ENCODE measurements around the gene CRYBB2. TPM values are rescaled to one million over a fixed set of nuclear protein-coding genes. Genes with fewer than 3 reads are reported as not detected.
"Not testable (repeated sequence)": the region's sequence is repeated elsewhere in the genome, so short reads cannot be mapped to it uniquely, and the experiment has no call there.

Gene CRYBB2
- total RNA-seq, 4 donors from 2014 or later, result not detected

DNA sequence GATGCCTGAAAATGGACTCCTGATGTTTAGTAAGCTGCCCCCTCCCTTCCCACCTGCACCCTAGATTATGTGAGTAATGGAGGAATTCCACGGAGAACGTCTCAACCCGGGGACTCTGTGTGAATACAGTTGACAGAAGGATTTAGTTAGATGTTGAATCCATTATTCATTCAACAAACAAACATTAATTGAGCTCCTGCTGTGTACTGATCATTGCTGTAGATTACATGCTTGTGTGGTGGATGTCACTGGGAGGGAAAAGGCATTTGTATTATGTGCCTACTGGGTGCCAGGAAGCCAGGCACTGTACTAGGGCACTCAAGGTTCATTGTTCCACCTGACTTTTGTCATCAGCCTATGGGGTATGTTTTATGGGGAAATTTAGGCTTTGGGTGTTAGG, 42.6 kb upstream of the CRYBB2 start:
- DNase-seq (ENCODE audit: low spot score), result no peak
- no peak for ATAC-seq (ENCODE audit: low FRiP score)
- TF ChIP-seq, protein P1, sequence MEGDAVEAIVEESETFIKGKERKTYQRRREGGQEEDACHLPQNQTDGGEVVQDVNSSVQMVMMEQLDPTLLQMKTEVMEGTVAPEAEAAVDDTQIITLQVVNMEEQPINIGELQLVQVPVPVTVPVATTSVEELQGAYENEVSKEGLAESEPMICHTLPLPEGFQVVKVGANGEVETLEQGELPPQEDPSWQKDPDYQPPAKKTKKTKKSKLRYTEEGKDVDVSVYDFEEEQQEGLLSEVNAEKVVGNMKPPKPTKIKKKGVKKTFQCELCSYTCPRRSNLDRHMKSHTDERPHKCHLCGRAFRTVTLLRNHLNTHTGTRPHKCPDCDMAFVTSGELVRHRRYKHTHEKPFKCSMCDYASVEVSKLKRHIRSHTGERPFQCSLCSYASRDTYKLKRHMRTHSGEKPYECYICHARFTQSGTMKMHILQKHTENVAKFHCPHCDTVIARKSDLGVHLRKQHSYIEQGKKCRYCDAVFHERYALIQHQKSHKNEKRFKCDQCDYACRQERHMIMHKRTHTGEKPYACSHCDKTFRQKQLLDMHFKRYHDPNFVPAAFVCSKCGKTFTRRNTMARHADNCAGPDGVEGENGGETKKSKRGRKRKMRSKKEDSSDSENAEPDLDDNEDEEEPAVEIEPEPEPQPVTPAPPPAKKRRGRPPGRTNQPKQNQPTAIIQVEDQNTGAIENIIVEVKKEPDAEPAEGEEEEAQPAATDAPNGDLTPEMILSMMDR (IDR thresholded peaks at IDR 0.05), result no peak

DNA sequence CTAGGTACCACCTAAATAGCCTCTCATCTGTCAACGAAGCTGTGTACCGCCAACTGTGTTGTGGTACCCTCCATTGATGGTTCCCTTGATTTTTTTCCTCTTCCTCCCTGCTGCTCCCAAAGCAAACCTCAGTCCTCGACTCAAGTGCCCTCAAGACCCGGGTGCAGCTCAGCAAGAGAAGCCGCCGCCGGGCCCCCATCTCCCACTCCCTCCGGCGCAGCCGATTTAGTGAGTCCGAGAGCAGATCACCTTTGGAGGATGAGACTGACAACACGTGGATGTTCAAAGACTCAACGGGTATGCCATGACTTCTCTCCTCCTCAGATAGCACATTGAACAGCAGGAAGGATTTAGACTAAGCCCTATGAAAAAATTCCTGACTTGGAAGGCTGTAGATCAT, 42.2 kb upstream of the CRYBB2 start:
- TF ChIP-seq, protein P1 (IDR thresholded peaks at IDR 0.05), result no peak
- no peak for ATAC-seq (ENCODE audit: low FRiP score)
- no peak for DNase-seq (ENCODE audit: low spot score)

DNA sequence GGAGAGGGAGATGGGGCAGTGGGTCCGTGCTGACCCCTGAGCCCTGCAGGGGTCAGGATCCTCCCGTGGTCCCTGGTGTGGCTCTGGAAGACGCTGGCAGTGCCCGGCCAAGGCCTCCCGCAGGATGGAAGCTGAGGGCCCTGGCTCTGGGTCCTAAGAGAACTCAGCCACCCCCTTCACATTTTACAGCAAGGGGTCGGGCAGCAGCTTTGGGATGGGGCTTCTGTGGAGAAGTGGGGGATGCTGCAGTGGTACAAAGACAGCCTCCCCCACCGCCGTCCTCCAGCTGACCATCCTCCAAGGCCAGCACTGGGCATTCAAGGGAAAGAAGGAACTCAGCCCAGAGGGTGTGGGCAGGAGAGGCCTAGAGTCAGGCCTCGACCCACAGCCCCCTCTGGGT, 41.5 kb upstream of the CRYBB2 start:
- DNase-seq (ENCODE audit: low spot score), result no peak

DNA sequence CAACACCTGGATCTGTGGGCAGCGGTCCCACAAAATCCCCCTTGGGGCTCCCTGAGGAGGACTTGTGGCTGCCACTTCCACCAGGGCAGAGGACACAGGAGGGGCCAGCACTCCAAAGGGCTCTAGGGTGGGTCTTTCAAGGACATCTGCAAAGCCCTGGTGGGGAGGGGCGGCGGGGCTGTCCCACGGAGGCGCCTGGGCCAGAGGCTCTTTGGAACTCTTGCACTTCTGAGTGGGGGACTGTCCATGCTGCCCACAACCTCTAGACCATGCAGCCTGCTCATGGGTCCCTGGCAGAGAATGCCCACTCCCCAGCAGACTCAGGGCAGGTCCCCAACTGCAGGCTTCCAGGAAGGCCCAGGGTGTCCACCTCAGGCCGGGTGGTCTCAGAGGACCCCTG, 41.1 kb upstream of the CRYBB2 start:
- DNase-seq (ENCODE audit: low spot score); ATAC-seq (ENCODE audit: low FRiP score): not testable (repeated sequence)

More for the DNA sequence above, 41.5 kb upstream of the CRYBB2 start:
- TF ChIP-seq, protein P1 (IDR thresholded peaks at IDR 0.05), result no peak
- ATAC-seq (ENCODE audit: low FRiP score), result no peak

DNA sequence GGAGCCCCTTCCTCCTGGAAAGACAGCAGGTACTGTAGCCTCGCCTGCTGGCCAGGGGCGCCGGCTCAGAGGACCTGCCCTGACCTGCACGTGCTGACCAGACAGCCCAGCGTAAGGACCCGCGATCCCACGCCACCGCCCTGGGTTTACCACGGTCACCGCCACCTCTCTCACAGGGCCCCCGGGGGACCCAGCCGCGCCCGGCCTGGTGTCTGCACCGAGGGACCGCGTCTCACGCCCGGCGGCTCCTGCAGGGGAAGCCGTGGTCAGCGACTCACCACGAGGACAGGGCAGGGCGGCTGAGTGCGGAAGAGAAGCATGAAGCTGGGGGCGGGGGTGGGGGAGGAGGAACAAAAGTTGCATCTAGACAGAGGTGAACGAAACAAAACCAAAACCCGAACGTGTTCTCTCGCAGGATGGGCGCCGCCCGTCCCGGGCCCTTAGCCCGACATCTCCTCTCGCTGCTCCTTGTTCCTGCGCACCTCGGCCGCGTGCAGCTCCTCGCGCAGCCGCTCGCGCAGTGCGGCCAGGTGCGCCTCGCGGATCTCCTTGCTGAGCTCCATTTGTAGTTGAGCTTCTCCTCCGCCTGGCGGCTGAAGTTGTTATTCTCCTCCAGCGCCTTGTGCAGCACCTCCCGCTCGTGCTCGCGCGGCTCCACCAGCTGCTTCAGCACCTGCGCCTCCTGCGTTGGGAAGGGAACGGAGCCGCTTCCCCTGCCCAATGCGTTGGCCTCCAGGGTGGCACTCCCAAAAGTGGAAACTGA, 40.4 kb upstream of the CRYBB2 start:
- not testable (repeated sequence) for DNase-seq (ENCODE audit: low spot score)
- peak; percentile 27 for ATAC-seq (ENCODE audit: low FRiP score)

DNA sequence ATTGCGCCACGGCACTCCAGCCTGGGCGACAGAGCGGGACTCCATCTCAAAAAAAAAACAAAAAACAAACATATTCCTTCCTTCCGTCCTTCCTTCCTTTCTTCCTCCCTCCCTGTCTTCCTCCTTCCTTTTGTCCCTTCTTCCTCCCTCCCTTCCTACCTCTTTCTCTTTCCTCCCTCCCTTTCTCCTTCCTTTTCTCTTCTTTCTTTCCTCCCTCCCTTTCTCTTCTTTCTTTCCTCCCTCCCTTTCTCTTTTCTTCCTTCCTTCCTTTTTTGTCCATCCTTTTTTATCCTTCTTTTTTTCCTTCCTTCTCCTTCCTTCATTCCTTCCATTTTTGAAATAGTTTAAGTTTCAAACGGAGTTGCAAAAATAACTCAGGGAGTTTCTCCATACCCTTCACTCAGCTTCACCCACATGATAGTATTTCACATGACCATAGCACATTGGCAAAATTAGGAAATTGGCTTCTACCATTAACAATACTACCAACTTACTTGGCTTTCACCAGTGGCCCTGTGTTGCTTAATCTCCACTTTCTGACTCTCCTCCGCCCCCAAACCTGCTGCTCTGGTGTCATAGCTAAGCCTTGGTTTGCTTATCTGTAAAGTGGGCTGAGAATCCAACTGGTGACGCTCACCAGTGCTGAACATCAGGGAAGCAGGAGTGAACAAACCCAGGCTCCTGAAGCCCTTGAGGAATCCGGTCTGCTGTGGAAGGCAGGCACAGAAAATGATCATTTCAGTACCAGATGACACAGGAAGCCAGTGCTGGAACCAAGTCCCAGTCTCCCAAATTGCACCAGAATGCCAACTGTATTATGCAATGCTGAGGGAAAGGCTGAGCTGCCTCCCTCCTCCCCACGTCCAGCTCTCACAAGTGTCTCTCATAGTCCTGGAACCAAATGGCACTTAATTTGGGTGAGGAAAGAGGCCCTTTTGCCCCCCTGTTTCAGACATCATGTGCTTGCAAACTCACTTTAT, 37.0 kb upstream of the CRYBB2 start:
- ATAC-seq (ENCODE audit: low FRiP score) (peak; percentile 19), DNase-seq (ENCODE audit: low spot score) (no peak)
- TF ChIP-seq, protein P1 (IDR thresholded peaks at IDR 0.05), result no peak

DNA sequence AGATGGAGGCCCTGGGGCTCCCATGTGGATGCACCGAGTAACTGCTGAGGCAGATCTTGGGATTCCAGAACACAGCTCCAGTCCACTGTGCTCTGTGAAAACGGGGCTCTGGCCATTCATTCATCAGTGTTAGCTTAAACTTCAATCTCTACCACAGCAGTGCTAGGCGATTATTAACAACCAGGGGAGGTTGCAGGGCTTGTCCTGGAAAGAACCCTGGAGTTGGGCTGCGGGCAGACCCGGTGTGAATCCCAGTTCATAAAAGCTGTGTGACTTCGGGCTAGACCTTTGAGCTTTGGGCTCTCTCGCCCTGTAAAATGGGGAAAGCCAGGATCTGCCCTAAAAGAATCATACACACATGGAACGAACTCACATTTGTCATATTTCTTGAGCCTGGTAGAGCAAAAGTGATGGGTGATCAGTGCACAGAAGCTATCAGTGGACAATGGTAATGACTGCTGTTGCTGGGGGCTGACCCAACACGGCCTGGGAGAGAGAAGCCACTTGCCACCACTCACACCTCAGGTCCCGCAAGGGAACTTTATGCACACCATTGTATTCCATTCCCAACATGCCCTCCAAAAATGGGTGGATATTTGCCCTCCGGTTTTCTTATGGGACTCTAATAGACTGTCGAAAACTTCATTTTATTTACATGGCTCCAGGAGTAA, 35.4 kb upstream of the CRYBB2 start:
- ATAC-seq (ENCODE audit: low FRiP score), result no peak
- TF ChIP-seq, protein P1 (IDR thresholded peaks at IDR 0.05), result no peak
- DNase-seq (ENCODE audit: low spot score), result no peak

Measured in omental fat pad (tissue), 4 donors.